Measurements from ENCODE around the gene FAM20C.
A peak's percentile ranks its signal among the peaks of the same experiment; 100 is the strongest.

DNA sequence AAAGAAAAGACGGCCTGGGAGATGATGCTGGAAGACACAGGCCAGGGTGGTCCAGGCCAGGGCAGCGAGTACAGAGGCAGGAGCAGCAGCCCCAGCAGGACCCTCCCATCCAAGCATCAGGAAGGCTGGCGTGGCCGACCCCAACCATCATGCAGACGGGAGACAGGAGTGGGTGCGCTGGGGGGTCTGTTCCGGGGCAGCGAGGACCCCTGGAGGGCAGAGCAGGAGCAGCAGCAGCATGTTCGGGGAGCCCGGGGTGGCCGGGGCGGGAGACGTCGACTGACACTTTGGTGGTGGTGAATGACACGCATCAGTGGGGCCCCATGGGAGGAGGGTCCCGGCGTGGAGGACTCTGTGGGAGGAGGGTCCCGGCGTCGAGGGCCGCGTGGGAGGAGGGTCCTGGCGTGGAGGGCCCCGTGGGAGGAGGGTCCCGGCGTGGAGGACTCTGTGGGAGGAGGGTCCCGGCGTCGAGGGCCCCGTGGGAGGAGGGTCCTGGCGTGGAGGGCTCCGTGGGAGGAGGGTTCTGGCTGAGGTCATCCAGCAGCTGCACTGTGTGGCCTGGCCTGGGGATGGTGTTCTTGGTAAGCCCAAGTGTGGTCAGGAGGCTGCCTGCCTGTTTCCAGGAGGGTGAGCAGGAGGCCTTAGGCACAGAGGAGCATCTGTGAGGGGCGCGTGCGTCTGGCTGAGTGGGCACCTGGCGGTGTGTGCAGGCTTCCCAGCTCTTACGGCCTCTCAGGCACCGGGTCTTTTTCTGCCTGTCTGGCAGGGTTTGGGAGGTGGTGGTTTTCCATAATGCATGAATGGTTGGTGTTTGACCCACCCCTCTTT lies 38.9 kb downstream of the FAM20C start:
- TF ChIP-seq EP300 (IDR thresholded peaks at IDR 0.05) (no peak), POLR2A (IDR thresholded peaks at IDR 0.05; ENCODE audit: low read depth) (no peak), POLR2AphosphoS5 (IDR thresholded peaks at IDR 0.05) (no peak)
- TF ChIP-seq, protein P1, sequence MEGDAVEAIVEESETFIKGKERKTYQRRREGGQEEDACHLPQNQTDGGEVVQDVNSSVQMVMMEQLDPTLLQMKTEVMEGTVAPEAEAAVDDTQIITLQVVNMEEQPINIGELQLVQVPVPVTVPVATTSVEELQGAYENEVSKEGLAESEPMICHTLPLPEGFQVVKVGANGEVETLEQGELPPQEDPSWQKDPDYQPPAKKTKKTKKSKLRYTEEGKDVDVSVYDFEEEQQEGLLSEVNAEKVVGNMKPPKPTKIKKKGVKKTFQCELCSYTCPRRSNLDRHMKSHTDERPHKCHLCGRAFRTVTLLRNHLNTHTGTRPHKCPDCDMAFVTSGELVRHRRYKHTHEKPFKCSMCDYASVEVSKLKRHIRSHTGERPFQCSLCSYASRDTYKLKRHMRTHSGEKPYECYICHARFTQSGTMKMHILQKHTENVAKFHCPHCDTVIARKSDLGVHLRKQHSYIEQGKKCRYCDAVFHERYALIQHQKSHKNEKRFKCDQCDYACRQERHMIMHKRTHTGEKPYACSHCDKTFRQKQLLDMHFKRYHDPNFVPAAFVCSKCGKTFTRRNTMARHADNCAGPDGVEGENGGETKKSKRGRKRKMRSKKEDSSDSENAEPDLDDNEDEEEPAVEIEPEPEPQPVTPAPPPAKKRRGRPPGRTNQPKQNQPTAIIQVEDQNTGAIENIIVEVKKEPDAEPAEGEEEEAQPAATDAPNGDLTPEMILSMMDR (IDR thresholded peaks at IDR 0.05): peak; percentile 26 to 44 (median 31)
